Medulla oblongata (tissue), 1 donor: ENCODE results near the gene SAXO2.
A peak's percentile ranks its signal among the peaks of the same experiment; 100 is the strongest.
"Not testable (repeated sequence)": the region's sequence is repeated elsewhere in the genome, so short reads cannot be mapped to it uniquely, and the experiment has no call there.

Experiments
- DNase-seq: peaks from one replicate; pipeline ENCODE4 v3.0.0-alpha.2; 2015; ENCODE audit errors: extremely low spot score

Gene SAXO2, protein sequence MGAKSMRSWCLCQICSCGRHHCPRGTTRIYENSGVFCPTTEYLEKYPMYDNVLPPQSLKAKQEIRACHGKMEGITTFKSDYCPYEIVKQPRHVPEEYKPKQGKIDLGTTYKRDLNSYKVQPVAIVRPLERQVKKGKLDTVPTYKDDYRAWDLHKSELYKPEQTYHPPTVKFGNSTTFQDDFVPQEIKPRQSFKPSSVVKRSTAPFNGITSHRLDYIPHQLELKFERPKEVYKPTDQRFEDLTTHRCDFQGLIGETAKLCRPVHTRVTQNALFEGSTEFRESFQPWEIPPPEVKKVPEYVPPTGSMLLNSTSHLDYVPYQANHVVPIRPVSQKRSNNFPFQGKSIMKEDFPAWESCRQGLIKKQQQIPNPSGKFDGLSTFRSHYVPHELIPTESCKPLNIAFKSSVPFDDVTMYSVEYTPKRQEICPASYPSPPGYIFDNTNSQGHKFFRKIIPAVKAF

GRCh38 chr15:82262422-82263026 lies at the start of gene SAXO2, which contains the start of gene EFL1:
Gene SAXO2, plus strand, starts transcription at chr15:82262818. Its CDS starts 62 bp downstream, at chr15:82262880.
Gene EFL1, minus strand, starts transcription at chr15:82262734. Its CDS starts 956 bp downstream, at chr15:82261778.
- peak; percentile 95 for DNase-seq

GRCh38 chr15:82216092-82216491 lies 46.5 kb upstream of the SAXO2 start:
- not testable (repeated sequence) for DNase-seq

DNA sequence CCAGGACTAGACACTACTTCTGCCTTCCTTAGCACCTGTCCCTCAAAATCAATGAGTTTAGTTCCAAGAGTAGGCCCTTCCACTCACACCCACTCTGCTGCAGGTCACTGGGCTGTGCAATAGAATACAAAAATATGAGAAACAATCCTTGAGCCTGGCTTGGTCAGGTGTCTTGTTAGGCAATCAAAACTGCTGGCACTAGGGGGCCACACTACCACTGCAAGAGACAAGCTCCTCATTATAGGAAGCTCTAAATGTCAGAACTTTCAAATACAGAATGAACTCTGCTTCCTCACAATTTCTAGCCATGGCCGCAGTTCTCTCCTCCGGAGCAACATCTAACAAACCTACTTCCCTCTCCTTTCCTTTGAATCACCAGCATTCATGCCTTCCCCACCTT lies 41.1 kb upstream of the SAXO2 start:
- DNase-seq: peak; percentile 56

DNA sequence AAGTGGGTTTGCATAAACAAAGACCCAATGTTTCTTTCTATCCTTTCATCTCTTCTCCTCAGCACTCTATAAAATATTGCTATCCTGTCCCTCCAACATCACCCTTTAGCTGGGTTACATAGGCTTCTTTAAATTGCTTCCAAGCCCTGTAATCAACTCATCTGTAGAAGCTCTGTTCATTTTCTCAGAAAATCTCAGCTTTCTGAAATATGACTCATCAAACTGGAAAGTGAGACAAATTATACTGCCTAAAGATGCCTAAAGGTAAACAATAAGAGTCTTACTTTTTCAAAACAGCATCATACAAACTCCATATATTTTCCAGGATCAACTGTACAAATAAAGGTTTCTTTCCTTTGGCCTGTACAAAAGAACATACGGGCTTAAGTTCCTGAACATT lies 33.9 kb upstream of the SAXO2 start:
- DNase-seq: no peak

GRCh38 chr15:82231233-82231632 lies 31.4 kb upstream of the SAXO2 start:
- no peak for DNase-seq

- no peak for DNase-seq
Measured at GRCh38 chr15:82231842-82232241, 30.8 kb upstream of the SAXO2 start.

GRCh38 chr15:82237944-82238534 lies 24.6 kb upstream of the SAXO2 start:
- not testable (repeated sequence) for DNase-seq

- no peak for DNase-seq
Measured at GRCh38 chr15:82239685-82240391, 22.8 kb upstream of the SAXO2 start.

- DNase-seq: not testable (repeated sequence)
Measured at GRCh38 chr15:82241836-82242499, 20.6 kb upstream of the SAXO2 start.

DNA sequence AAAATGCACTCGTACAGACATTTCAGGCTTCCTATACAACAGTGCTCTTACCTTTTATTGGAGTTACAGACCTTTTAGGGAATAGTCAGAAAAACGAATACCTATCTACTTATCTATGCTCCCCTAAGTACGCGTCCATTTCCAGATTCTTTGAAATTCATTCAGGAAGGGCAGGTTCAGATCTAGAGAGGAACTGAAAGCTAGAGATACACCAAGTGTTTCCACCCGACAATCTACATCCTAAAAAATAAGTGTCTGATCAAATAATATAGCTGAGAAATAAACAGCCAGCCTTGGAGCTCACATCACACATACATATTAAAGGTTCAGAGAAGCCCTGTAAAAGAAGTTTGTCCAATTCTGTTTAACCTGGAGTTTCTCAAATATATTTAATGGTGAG lies 19.0 kb upstream of the SAXO2 start:
- not testable (repeated sequence) for DNase-seq

DNA sequence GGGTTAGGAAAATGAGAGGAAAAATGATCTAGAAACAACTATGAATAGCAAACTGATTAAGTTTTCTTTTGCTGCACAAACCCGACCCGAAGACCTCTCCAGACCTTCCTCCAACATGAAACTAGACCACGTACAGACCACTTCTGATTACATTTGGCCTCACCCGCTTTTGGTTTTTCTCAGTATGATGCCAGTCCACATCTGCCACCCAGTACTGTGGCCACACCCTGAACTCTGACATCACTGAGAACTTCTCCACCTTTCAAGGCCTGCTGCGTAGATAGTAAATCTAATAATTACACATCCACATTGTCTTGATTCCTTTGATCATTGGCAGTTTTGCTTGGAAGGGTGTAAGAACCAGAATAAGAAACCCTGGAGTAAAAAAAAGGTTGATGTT lies 16.7 kb upstream of the SAXO2 start:
- not testable (repeated sequence) for DNase-seq

GRCh38 chr15:82248261-82248660 lies 14.4 kb upstream of the SAXO2 start:
- DNase-seq: not testable (repeated sequence)

DNA sequence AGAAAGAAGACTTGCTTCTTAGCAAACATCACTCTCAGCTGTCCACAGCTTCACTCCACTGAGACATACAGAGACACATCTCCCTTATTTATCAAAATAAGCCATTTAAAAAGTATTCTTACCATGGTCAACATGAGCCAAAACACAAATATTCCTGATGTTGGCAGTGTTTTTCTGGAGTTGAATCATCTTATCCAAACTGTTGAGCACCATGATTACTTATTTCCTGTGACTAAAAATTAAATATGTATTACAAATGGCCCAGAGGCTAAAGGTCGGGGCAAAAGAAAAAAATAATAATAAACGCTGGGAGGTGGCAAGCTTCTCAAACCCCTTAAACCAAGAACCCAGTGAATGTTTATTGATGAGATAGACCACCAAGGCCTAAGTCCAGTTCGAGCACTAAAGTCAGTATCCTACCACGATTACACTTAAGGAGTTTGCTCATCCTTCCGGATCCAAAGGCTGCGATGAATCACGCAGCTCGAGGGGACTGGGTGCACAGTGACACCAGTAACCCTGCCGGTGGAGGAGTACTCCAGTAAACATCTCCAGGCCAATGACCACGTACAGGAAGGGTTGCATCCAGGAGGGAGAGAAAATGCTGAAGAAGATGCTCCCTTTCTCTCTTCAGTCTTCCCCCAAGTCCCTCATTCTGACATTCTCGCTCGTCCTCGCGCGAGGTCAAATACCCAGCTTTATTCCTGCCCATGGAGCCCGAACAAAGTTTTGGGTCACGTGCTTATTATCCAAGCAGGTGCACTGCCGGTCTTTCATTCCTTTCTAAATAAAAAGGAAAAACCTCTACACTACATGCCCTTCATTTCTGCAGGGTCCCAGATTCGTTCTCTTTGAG lies 824 bp upstream of the SAXO2 start:
- peak; percentile 24 for DNase-seq

GRCh38 chr15:82263350-82263749 lies 732 bp downstream of the SAXO2 start:
- no peak for DNase-seq

DNA sequence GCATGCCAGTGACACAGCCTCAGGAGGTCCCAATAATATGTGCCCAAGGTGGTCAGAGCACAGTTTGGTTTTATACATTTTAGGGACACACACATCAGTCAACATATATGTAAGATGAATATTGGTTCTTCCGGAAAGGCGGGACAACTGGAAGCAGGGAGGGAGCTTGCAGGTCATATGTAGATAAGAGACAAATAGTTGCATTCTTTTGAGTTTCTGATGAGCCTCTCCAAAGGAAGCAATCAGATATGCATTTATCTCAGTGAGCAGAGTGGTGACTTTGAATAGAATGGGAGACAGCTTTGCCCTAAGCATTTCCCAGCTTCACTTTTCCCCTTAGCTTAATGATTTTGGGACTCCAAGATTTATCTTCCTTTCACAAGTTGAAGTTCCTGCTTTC lies 4.5 kb downstream of the SAXO2 start:
- DNase-seq: not testable (repeated sequence)

DNA sequence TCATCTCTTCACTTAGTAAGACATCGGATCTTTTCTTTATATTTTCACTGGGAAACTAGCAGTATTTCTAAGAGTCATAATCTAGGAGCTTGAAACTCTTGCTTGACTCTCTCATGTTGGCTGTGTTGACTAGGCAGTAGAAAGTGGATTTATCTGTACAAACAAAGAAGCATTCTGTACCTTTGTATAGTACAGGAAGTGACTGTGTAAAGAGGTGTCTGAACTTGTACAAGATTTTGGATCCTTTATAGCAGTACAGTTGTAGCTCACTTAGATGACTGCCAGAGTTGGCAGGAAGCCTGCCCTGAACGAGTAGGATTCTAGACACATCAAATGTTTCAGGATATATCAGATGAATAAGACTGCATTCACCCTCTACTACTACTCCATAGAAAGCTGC lies 5.8 kb downstream of the SAXO2 start:
- DNase-seq: not testable (repeated sequence)

- DNase-seq: no peak
Measured at GRCh38 chr15:82272154-82272553, 9.5 kb downstream of the SAXO2 start.

- no peak for DNase-seq
Measured at GRCh38 chr15:82275410-82275809, 12.8 kb downstream of the SAXO2 start.

DNA sequence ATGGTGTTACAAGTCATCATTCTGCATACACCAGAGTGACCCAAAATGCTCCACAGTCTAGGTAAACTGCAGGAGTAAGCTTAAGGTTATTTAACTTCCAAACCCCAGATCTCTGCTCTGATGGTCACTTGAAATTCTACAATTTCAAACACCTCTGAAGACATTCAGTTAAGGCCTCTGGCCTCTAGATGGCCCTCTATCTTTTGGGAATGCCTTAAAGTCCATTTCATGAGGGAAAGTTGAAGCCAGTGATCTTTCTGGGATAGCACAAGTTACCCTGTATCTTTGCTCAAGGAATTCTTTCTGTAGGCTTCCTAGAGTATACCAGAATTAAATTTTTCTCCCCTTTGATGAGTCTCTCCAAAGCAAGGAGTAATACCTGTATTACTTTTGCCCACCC lies 18.7 kb downstream of the SAXO2 start:
- not testable (repeated sequence) for DNase-seq

- DNase-seq: not testable (repeated sequence)
Measured at GRCh38 chr15:82282386-82282785, 19.8 kb downstream of the SAXO2 start.
